HepG2 (cell line): ENCODE results near the gene PPFIA2. TPM values are rescaled to one million over a fixed set of nuclear protein-coding genes. Genes with fewer than 3 reads are reported as not detected.

ENCODE experiments used
- FIP1L1 ChIP-seq: fragments of 200-400 bp; formaldehyde crosslinking; IDR thresholded peaks from 2 replicates; pipeline ENCODE4 v1.6.1; 2018; ENCODE audit warnings: low read depth, mild to moderate bottlenecking, low read length, moderate library complexity, borderline replicate concordance; ENCODE audit not compliant: insufficient read depth
- HOXA7 ChIP-seq: sonication (generic); formaldehyde crosslinking; IDR thresholded peaks from 2 replicates; pipeline ENCODE4 v1.8.1; 2022; ENCODE audit warnings: mild to moderate bottlenecking, missing genetic modification reagents, moderate library complexity
- NR2F6 ChIP-seq, 2 experiments: IDR thresholded peaks; 2 replicates each; pipeline ENCODE4 v1.6.1; 2016; ENCODE audit warnings: antibody characterized with exemption in 1 of 2, mild to moderate bottlenecking in 1 of 2
- RAD21 ChIP-seq: fragments of 450-650 bp; formaldehyde crosslinking; IDR thresholded peaks from 2 replicates; pipeline ENCODE4 v1.5.0; 2020; ENCODE audit warnings: mild to moderate bottlenecking
- SAFB2 ChIP-seq: sonication (generic); formaldehyde crosslinking; IDR thresholded peaks from 2 replicates; pipeline ENCODE4 v1.5.1; 2020; ENCODE audit warnings: missing genetic modification reagents, low read depth, mild to moderate bottlenecking, borderline replicate concordance
- SMAD1 ChIP-seq: sonication (generic); formaldehyde crosslinking; IDR thresholded peaks from 2 replicates; pipeline ENCODE4 v1.4.0; 2020; ENCODE audit warnings: missing genetic modification reagents, low read depth, mild to moderate bottlenecking, borderline replicate concordance
- ZFP37 ChIP-seq: sonication (generic); formaldehyde crosslinking; IDR thresholded peaks from 2 replicates; pipeline ENCODE4 v1.4.0; 2020; ENCODE audit warnings: missing genetic modification reagents, borderline replicate concordance
- ZNF136 ChIP-seq: sonication (generic); formaldehyde crosslinking; IDR thresholded peaks from 2 replicates; pipeline ENCODE4 v1.8.1; 2022; ENCODE audit warnings: low read depth, mild to moderate bottlenecking, moderate library complexity, missing genetic modification reagents
- ZNF251 ChIP-seq: sonication (generic); formaldehyde crosslinking; IDR thresholded peaks from 2 replicates; pipeline ENCODE4 v1.9.0; 2021; ENCODE audit warnings: mild to moderate bottlenecking, missing genetic modification reagents
- ZNF282 ChIP-seq: fragments of 450-650 bp; IDR thresholded peaks from 2 replicates; pipeline ENCODE4 v1.6.1; 2018; ENCODE audit not compliant: partially characterized antibody
- ZNF558 ChIP-seq: sonication (generic); formaldehyde crosslinking; IDR thresholded peaks from 2 replicates; pipeline ENCODE4 v1.9.0; 2022; ENCODE audit warnings: mild to moderate bottlenecking, missing genetic modification reagents, borderline replicate concordance
- ZNF598 ChIP-seq: sonication (generic); formaldehyde crosslinking; IDR thresholded peaks from 2 replicates; pipeline ENCODE4 v1.5.1; 2020; ENCODE audit warnings: mild to moderate bottlenecking, missing genetic modification reagents, borderline replicate concordance
- ZNF605 ChIP-seq: sonication (generic); formaldehyde crosslinking; IDR thresholded peaks from 2 replicates; pipeline ENCODE4 v1.8.0; 2022; ENCODE audit warnings: mild to moderate bottlenecking, missing genetic modification reagents
- polyA plus RNA-seq, 8 experiments: library from polyadenylated mRNA; depleted of rRNA in 3 of 8; stranded (reverse) in 7 of 8; unstranded in 1 of 8; fragments of >200 nt; fragmentation: Illumina TruSeq in 4 of 8; extraction: Trizol in 4 of 8; gene quantifications; 2 replicates each; pipeline versions ENCODE4 v1.2.1 to v1.2.3, GENCODE V29; 2011 to 2016; ENCODE audit warnings: low read depth in 4 of 8, missing spikeins in 1 of 8, mixed read lengths in 1 of 8; ENCODE audit not compliant: insufficient read depth in 1 of 8
- total RNA-seq, 5 experiments: library from RNA; depleted of rRNA; stranded (reverse); fragments of >200 nt; fragmentation: Illumina TruSeq; extraction: Trizol; gene quantifications; 2 replicates each; pipeline ENCODE4 v1.2.3, GENCODE V29; 2016; ENCODE audit warnings: low read depth in 1 of 5
- TF ChIP-seq, protein P1 (sequence below): sonication (generic); formaldehyde crosslinking; IDR thresholded peaks from 2 replicates; pipeline ENCODE4 v1.5.0; 2020; ENCODE audit warnings: mild to moderate bottlenecking, missing genetic modification reagents, moderate library complexity
- TF ChIP-seq, protein P2 (sequence below): sonication (generic); formaldehyde crosslinking; IDR thresholded peaks from 2 replicates; pipeline ENCODE4 v1.4.0; 2020; ENCODE audit warnings: missing genetic modification reagents, borderline replicate concordance
- TF ChIP-seq, protein P3 (sequence below): sonication (generic); formaldehyde crosslinking; IDR thresholded peaks from 2 replicates; pipeline ENCODE4 v1.8.0; 2022; ENCODE audit warnings: mild to moderate bottlenecking, missing genetic modification reagents, moderate library complexity
- TF ChIP-seq, protein P4 (sequence below): sonication (generic); formaldehyde crosslinking; IDR thresholded peaks from 2 replicates; pipeline ENCODE4 v1.5.1; 2020; ENCODE audit warnings: mild to moderate bottlenecking, missing genetic modification reagents, moderate library complexity

PPFIA2 gene
- total and polyA plus RNA-seq, 2 of the 13 experiments (the other 11 are each of a cell fraction or from before 2014, with no cell fraction given) = 0.05 TPM; not detected in 1

DNA sequence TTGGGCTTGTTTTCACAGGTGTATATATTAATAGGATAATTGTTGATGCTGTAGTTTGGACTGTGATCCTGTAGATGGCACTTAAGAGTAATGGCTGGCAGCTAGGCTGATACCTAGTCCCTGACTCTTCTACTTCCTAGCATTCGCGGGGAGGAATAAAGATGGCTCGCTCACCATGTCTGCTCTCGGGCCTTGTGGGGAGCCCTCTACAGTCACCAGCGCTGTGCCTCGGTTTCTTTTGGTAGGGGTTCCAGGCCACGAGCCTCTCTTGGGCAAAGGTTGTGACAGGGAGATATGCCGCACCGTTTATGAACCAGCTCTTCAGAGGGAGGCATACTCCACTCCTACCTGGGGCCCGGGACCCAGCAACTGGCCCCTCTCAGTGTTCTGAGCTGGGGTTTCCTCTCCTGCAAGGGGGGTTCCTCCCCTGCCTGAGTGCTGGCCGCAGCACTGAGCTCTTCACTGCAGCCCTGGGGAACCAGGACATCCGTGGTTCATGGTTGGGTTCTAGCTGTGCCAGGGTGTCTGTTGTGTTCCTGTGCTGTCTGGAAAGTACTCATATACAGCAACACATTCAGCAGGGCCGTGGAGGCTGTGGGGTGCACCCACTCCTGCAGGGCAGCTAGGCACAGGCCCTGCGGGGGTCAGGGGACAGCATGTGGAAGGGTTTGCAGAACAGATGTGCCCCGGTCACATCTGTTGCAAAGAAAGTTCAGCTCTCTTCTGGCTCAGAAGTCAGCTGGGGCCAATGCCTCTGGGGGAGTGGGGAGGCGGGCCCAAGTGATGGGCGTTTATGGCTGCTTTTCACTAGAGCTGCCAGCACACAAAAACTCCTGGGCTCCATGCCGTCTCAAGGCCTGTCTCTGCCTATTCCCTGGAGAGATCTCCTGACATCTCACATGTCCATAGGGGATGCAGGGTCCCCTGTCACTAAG lies 147.9 kb downstream of the PPFIA2 start (continued):
- TF ChIP-seq, protein P1, sequence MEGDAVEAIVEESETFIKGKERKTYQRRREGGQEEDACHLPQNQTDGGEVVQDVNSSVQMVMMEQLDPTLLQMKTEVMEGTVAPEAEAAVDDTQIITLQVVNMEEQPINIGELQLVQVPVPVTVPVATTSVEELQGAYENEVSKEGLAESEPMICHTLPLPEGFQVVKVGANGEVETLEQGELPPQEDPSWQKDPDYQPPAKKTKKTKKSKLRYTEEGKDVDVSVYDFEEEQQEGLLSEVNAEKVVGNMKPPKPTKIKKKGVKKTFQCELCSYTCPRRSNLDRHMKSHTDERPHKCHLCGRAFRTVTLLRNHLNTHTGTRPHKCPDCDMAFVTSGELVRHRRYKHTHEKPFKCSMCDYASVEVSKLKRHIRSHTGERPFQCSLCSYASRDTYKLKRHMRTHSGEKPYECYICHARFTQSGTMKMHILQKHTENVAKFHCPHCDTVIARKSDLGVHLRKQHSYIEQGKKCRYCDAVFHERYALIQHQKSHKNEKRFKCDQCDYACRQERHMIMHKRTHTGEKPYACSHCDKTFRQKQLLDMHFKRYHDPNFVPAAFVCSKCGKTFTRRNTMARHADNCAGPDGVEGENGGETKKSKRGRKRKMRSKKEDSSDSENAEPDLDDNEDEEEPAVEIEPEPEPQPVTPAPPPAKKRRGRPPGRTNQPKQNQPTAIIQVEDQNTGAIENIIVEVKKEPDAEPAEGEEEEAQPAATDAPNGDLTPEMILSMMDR (CRISPR knock-in tag) = peak; percentile 56
- TF ChIP-seq ZNF136 (CRISPR knock-in tag) = no peak
- no peak for TF ChIP-seq RAD21 (CRISPR knock-in tag)
- no peak for TF ChIP-seq ZNF282
- no peak for TF ChIP-seq ZNF558 (CRISPR knock-in tag)
- TF ChIP-seq ZNF598 (CRISPR knock-in tag) = 0 out of 2 replicates have a peak, but pooled peaks have one; percentile 19
- TF ChIP-seq, protein P2, sequence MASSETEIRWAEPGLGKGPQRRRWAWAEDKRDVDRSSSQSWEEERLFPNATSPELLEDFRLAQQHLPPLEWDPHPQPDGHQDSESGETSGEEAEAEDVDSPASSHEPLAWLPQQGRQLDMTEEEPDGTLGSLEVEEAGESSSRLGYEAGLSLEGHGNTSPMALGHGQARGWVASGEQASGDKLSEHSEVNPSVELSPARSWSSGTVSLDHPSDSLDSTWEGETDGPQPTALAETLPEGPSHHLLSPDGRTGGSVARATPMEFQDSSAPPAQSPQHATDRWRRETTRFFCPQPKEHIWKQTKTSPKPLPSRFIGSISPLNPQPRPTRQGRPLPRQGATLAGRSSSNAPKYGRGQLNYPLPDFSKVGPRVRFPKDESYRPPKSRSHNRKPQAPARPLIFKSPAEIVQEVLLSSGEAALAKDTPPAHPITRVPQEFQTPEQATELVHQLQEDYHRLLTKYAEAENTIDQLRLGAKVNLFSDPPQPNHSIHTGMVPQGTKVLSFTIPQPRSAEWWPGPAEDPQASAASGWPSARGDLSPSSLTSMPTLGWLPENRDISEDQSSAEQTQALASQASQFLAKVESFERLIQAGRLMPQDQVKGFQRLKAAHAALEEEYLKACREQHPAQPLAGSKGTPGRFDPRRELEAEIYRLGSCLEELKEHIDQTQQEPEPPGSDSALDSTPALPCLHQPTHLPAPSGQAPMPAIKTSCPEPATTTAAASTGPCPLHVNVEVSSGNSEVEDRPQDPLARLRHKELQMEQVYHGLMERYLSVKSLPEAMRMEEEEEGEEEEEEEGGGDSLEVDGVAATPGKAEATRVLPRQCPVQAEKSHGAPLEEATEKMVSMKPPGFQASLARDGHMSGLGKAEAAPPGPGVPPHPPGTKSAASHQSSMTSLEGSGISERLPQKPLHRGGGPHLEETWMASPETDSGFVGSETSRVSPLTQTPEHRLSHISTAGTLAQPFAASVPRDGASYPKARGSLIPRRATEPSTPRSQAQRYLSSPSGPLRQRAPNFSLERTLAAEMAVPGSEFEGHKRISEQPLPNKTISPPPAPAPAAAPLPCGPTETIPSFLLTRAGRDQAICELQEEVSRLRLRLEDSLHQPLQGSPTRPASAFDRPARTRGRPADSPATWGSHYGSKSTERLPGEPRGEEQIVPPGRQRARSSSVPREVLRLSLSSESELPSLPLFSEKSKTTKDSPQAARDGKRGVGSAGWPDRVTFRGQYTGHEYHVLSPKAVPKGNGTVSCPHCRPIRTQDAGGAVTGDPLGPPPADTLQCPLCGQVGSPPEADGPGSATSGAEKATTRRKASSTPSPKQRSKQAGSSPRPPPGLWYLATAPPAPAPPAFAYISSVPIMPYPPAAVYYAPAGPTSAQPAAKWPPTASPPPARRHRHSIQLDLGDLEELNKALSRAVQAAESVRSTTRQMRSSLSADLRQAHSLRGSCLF (CRISPR knock-in tag) = no peak
- TF ChIP-seq ZFP37 (CRISPR knock-in tag) = no peak
- no peak for TF ChIP-seq ZNF251 (CRISPR knock-in tag)
- TF ChIP-seq SMAD1 (CRISPR knock-in tag) = no peak
- TF ChIP-seq, protein P3, sequence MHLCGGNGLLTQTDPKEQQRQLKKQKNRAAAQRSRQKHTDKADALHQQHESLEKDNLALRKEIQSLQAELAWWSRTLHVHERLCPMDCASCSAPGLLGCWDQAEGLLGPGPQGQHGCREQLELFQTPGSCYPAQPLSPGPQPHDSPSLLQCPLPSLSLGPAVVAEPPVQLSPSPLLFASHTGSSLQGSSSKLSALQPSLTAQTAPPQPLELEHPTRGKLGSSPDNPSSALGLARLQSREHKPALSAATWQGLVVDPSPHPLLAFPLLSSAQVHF (CRISPR knock-in tag) = no peak
- TF ChIP-seq NR2F6 (IDR thresholded peaks at IDR 0.05) = no peak
- no peak for TF ChIP-seq NR2F6 (CRISPR knock-in tag; IDR thresholded peaks at IDR 0.05)
- TF ChIP-seq FIP1L1 = no peak
- TF ChIP-seq, protein P4, sequence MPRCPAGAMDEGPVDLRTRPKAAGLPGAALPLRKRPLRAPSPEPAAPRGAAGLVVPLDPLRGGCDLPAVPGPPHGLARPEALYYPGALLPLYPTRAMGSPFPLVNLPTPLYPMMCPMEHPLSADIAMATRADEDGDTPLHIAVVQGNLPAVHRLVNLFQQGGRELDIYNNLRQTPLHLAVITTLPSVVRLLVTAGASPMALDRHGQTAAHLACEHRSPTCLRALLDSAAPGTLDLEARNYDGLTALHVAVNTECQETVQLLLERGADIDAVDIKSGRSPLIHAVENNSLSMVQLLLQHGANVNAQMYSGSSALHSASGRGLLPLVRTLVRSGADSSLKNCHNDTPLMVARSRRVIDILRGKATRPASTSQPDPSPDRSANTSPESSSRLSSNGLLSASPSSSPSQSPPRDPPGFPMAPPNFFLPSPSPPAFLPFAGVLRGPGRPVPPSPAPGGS (CRISPR knock-in tag) = no peak
- TF ChIP-seq SAFB2 (CRISPR knock-in tag) = no peak
- no peak for TF ChIP-seq HOXA7
- no peak for TF ChIP-seq ZNF605 (CRISPR knock-in tag)
